Suprapubic skin (tissue), 4 donors: ENCODE data around the gene GARRE1. TPM values are rescaled to one million over a fixed set of nuclear protein-coding genes. Genes with fewer than 3 reads are reported as not detected.

Experiments
- DNase-seq, 2 donors: peaks; one replicate each; pipeline ENCODE4 v3.0.0-alpha.2; 2019; ENCODE audit warnings: low spot score in 2 of 2
- H3K27ac ChIP-seq: fragments of 200-600 bp; sonication (generic); one replicate; pipeline ENCODE4 v1.5.1; 2019
- H3K27me3 ChIP-seq: fragments of 200-600 bp; sonication (generic); one replicate; pipeline ENCODE4 v1.5.1; 2019
- H3K36me3 ChIP-seq: fragments of 200-600 bp; sonication (generic); one replicate; pipeline ENCODE4 v1.5.1; 2019
- H3K4me1 ChIP-seq: fragments of 200-600 bp; sonication (generic); one replicate; pipeline ENCODE4 v1.5.1; 2019
- H3K4me3 ChIP-seq: fragments of 200-600 bp; sonication (generic); one replicate; pipeline ENCODE4 v1.5.1; 2019; ENCODE audit warnings: mild to moderate bottlenecking
- H3K9me3 ChIP-seq: fragments of 200-600 bp; sonication (generic); one replicate; pipeline ENCODE4 v1.5.1; 2019
- EP300 ChIP-seq: sonication (generic); formaldehyde crosslinking; IDR thresholded peaks from one replicate; pipeline ENCODE4 v1.6.1; 2017; ENCODE audit warnings: antibody characterized with exemption
- POLR2A ChIP-seq, 2 donors: fragments of 450-650 bp; IDR thresholded peaks; one replicate each; pipeline ENCODE4 v1.6.1; 2017; ENCODE audit warnings: antibody characterized with exemption in 2 of 2, mild to moderate bottlenecking in 2 of 2, moderate library complexity in 2 of 2
- POLR2AphosphoS5 ChIP-seq, 3 donors: sonication (generic); formaldehyde crosslinking; IDR thresholded peaks; one replicate each; pipeline ENCODE4 v1.6.1; 2017; ENCODE audit warnings: antibody characterized with exemption in 3 of 3
- WGBS: methylation state at CpG from one replicate; pipeline ENCODE4 v1.1.5; 2018; 5-methylcytosine and 5-hydroxymethylcytosine counted together
- total RNA-seq, 4 donors: library from RNA; depleted of rRNA; stranded (reverse); fragments of >200 nt; gene quantifications; one replicate each; pipeline ENCODE4 v1.1.0, GENCODE V29; 2016
- TF ChIP-seq, protein P1 (sequence below), 2 donors: fragments of 200-600 bp in 1 of 2; fragments of 450-650 bp in 1 of 2; sonication (generic) in 1 of 2; IDR thresholded peaks; one replicate each; pipeline ENCODE4 v1.5.1; 2016 to 2019; ENCODE audit warnings: antibody characterized with exemption in 2 of 2, mild to moderate bottlenecking in 1 of 2, moderate library complexity in 1 of 2

Gene GARRE1
- total RNA-seq, 4 donors from 2014 or later: 24.3 to 37.3 (median 31.0) TPM

DNA sequence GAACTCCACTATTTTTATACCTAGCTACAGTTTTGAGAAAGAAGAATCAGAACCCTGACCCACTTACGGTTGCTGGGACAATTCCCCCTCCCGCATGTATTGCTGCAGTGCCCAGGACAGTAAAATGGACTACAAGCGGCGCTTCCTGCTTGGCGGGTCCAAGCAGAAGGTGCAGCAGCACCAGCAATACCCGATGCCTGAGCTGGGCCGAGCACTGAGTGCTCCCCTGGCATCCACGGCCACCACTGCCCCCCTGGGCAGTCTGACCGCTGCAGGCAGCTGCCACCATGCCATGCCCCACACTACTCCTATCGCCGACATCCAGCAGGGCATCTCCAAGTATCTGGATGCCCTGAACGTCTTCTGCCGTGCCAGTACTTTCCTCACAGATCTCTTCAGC, 46.0 kb downstream of the GARRE1 start:
- H3K36me3 ChIP-seq: peaks cover 10% of the 10 kb centered on the region
- 100% methylated on average over 13 of the region's 13 CpGs for WGBS
- no peak for DNase-seq
- no peak overlapping the region for H3K27ac ChIP-seq
- no peak overlapping the region for H3K4me3 ChIP-seq
- no peaks in the 10 kb centered on the region for H3K9me3 ChIP-seq
- TF ChIP-seq, protein P1, sequence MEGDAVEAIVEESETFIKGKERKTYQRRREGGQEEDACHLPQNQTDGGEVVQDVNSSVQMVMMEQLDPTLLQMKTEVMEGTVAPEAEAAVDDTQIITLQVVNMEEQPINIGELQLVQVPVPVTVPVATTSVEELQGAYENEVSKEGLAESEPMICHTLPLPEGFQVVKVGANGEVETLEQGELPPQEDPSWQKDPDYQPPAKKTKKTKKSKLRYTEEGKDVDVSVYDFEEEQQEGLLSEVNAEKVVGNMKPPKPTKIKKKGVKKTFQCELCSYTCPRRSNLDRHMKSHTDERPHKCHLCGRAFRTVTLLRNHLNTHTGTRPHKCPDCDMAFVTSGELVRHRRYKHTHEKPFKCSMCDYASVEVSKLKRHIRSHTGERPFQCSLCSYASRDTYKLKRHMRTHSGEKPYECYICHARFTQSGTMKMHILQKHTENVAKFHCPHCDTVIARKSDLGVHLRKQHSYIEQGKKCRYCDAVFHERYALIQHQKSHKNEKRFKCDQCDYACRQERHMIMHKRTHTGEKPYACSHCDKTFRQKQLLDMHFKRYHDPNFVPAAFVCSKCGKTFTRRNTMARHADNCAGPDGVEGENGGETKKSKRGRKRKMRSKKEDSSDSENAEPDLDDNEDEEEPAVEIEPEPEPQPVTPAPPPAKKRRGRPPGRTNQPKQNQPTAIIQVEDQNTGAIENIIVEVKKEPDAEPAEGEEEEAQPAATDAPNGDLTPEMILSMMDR (IDR thresholded peaks at IDR 0.05): no peak
- TF ChIP-seq EP300: no peak
- no peak for TF ChIP-seq POLR2AphosphoS5 (IDR thresholded peaks at IDR 0.05)
- no peak for TF ChIP-seq POLR2A (IDR thresholded peaks at IDR 0.05)
- no peaks in the 10 kb centered on the region for H3K27me3 ChIP-seq
- H3K4me1 ChIP-seq: peaks cover 3% of the 10 kb centered on the region

DNA sequence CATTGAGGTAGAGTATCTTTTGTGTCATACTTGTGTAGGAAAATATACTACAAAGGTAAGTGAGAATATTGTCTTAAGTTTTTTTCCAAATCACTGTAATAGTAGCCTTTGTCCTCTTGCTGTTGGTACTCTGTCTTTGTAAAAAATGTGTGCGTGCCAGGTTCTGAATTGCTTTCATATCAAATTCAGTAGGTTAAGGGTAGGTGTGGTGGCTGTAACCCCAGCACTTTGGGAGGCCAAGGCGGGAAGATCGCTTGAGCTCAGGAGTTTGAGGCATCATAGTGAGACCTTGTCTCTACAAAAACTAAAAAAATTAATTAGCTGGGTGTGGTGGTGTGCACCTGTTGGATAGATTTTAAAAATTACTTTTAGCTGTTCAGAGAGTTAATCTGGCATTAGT, 46.6 kb downstream of the GARRE1 start:
- peaks cover 9% of the 10 kb centered on the region for H3K4me1 ChIP-seq
- 95% methylated on average over 3 of the region's 3 CpGs for WGBS
- H3K36me3 ChIP-seq: peaks cover 10% of the 10 kb centered on the region

More for the DNA sequence above, 46.6 kb downstream of the GARRE1 start:
- Histone ChIP-seq H3K4me3 (no peak overlapping the region), H3K27me3 (no peaks in the 10 kb centered on the region), H3K27ac (no peak overlapping the region), H3K9me3 (no peaks in the 10 kb centered on the region)
- DNase-seq: no peak
- TF ChIP-seq POLR2A (IDR thresholded peaks at IDR 0.05) (no peak), EP300 (no peak), POLR2AphosphoS5 (IDR thresholded peaks at IDR 0.05) (no peak)
- TF ChIP-seq, protein P1 (IDR thresholded peaks at IDR 0.05): no peak

Other genes starting within 250 kb of the GARRE1 start
- gene LSM14A, start 82.0 kb upstream of the GARRE1 start, total RNA-seq: 100 to 1,000 TPM; 107 to 156 (median 116) TPM
- 100 to 1,000 TPM in 3 of 4 donors, 10 to 100 TPM in 1; 75.8 to 219 (median 180) TPM for gene GPI, start 110.6 kb downstream of the GARRE1 start, total RNA-seq
- gene PDCD2L, start 149.8 kb downstream of the GARRE1 start, total RNA-seq: 10 to 100 TPM in 3 of 4 donors, 1 to 10 TPM in 1; 5.9 to 20.3 (median 14.7) TPM
- gene UBA2, start 173.8 kb downstream of the GARRE1 start, total RNA-seq: 10 to 100 TPM; 60.5 to 98.6 (median 84.7) TPM
- 10 to 100 TPM in 2 of 4 donors, 1 to 10 TPM in 2; 8.7 to 15.7 (median 12.5) TPM for gene WTIP, start 227.2 kb downstream of the GARRE1 start, total RNA-seq